GM19463 (cell line): ENCODE measurements around the gene TMEM38A.

Source experiments
- ATAC-seq: cut with Tn5 transposase; IDR thresholded peaks from one replicate; pipeline ENCODE4 v1.9.1; 2021; ENCODE audit warnings: mild to moderate bottlenecking, moderate library complexity; ENCODE audit not compliant: unreplicated experiment

The TMEM38A gene

DNA sequence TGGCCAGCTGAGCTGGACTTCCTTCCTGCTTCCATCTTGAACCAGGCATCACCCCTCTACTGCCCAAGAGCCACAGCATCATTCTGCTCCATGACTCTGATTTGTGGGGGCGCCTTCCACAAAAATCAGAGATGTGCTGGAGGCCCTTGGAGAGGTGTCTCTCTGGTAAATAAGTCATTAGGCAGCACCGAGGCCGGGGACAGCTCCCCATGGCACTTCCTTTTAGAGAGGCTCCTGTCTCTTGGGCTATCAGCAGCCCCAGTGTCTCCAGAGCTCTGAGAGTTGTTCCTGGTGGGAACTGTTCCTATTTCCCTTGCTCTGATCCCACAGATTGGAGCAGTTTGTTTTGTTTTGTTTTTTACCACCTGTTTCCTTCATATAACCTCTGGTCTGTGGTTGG, 78.6 kb downstream of the TMEM38A start:
- no peak for ATAC-seq
